Loucy (cell line): ENCODE data around the gene AGPAT2.
"Not testable (repeated sequence)": the region's sequence is repeated elsewhere in the genome, so short reads cannot be mapped to it uniquely, and the experiment has no call there.

ENCODE experiments used
- EZH2phosphoT487 ChIP-seq: fragments of 200-600 bp; IDR thresholded peaks from 2 replicates; pipeline ENCODE4 v1.6.1; 2018; ENCODE audit warnings: antibody characterized with exemption, mild to moderate bottlenecking, moderate library complexity, borderline replicate concordance
- TF ChIP-seq, protein P1 (sequence below): fragments of 200-600 bp; sonication (generic); conservative IDR thresholded peaks from 2 replicates; pipeline ENCODE4 v1.5.1; 2014; ENCODE audit warnings: mild to moderate bottlenecking, antibody characterized with exemption, low read length

DNA sequence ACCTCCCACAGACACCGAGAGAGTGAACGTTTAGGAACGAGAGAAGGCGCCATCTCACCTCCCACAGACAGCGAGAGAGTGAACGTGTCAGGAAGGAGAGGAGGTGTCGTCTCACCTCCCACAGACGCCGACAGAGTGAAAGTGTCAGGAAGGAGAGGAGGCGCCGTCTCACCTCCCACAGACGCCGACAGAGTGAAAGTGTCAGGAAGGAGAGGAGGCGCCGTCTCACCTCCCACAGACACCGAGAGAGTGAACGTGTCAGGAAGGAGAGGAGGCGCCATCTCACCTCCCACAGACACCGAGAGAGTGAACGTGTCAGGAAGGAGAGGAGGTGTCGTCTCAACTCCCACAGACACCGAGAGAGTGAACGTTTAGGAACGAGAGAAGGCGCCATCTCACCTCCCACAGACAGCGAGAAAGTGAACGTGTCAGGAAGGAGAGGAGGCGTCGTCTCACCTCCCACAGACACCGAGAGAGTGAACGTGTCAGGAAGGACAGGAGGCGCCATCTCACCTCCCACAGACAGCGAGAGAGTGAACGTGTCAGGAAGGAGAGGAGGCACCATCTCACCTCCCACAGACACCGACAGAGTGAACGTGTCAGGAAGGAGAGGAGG is 54.7 kb downstream of the AGPAT2 start:
- TF ChIP-seq, protein P1, sequence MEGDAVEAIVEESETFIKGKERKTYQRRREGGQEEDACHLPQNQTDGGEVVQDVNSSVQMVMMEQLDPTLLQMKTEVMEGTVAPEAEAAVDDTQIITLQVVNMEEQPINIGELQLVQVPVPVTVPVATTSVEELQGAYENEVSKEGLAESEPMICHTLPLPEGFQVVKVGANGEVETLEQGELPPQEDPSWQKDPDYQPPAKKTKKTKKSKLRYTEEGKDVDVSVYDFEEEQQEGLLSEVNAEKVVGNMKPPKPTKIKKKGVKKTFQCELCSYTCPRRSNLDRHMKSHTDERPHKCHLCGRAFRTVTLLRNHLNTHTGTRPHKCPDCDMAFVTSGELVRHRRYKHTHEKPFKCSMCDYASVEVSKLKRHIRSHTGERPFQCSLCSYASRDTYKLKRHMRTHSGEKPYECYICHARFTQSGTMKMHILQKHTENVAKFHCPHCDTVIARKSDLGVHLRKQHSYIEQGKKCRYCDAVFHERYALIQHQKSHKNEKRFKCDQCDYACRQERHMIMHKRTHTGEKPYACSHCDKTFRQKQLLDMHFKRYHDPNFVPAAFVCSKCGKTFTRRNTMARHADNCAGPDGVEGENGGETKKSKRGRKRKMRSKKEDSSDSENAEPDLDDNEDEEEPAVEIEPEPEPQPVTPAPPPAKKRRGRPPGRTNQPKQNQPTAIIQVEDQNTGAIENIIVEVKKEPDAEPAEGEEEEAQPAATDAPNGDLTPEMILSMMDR: not testable (repeated sequence)
- TF ChIP-seq EZH2phosphoT487: not testable (repeated sequence)
